ENCODE results near the gene PPIA.
"Not testable (repeated sequence)": the region's sequence is repeated elsewhere in the genome, so short reads cannot be mapped to it uniquely, and the experiment has no call there.

Gene PPIA

DNA sequence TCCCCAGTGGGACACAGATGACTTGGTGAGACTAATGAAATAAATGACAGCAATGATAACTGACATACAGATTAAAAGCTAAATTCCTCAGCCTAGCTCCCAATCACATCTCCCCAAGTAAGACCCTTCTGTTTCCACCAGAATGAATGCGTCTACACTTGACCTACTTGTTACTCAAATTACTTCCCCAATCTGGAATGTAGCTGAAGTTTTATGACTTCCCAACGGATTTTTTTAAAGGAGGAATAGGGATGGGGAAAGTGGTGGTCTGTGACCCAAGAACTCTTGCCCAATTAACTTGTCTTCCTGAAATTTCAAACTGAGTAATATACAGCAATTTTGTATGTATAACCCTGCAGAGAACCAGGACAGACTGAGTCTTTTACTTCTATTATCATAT, 42.3 kb downstream of the PPIA start:
- no peak for TF ChIP-seq JUND (IDR thresholded peaks at IDR 0.05; ENCODE audit: low read depth)
- in situ Hi-C loops (cut with HindIII; ENCODE audit: low pct_unique_long_range_greater_than_20kb, low sequenced_read_pairs), result no loop called here

DNA sequence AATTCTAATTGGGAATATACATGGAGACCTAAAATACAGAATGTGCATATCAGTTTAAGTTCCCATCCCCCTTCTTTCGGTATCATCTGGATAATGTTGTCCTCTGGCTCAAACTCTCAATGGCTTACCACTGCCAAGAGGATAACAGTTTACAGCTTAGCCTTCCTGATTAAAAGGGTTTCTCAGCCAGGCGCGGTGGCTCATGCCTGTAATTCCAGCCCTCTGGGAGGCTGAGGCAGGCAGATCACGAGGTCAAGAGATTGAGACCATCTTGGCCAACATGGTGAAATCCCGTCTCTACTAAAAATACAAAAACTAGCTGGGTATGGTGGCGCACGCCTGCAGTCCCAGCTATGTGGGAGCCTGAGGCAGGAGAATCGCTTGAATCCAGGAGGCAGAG, 46.2 kb downstream of the PPIA start:
- DNase-seq (ENCODE audit: low read depth in 1 of 2, low spot score in 1 of 2); in situ Hi-C loops (cut with HindIII; ENCODE audit: low pct_unique_long_range_greater_than_20kb, low sequenced_read_pairs): not testable (repeated sequence)

More for the DNA sequence above, 42.3 kb downstream of the PPIA start:
- no peak for DNase-seq (ENCODE audit: low read depth in 1 of 2, low spot score in 1 of 2)

DNA sequence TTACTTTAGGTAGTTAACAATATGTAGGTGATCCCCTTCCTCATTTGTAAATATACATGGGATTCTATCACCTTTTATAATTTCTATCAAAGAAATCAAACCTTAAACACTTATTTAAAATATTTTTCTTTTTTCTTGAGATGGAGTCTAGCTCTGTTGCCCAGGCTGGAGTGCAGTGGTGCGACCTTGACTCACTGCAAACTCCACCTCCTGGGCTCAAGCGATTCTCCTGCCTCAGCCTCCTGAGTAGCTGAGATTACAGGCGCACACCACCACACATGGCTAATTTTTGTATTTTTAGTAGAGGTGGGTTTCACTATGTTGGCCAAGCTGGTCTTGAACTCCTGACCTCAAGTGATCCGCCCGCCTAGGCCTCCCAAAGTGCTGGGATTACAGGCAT, 47.0 kb downstream of the PPIA start:
- in situ Hi-C loops (cut with HindIII; ENCODE audit: low pct_unique_long_range_greater_than_20kb, low sequenced_read_pairs), result not testable (repeated sequence)

DNA sequence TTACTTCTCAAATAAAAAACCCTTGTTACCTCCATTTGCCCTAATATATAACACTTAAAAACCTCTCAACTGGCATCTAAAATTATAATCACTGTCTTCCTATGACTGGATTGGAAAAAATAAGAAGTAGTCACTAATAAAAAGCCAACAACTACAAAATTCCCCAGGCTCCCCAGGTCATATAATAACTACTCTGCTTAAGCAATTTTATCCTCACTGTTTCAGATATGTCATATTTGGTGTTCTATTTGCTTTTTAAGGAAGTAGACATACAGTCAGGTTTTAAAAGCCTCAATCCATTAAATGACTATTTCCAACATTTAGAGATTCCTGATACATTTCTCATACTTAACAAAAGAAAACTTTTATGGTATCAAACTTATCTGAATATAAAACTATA, 49.0 kb downstream of the PPIA start:
- no peak for TF ChIP-seq JUND (IDR thresholded peaks at IDR 0.05; ENCODE audit: low read depth)
- no peak for DNase-seq (ENCODE audit: low read depth in 1 of 2, low spot score in 1 of 2)
- in situ Hi-C loops (cut with HindIII; ENCODE audit: low pct_unique_long_range_greater_than_20kb, low sequenced_read_pairs), result no loop called here

More for the DNA sequence above, 47.0 kb downstream of the PPIA start:
- DNase-seq (ENCODE audit: low read depth in 1 of 2, low spot score in 1 of 2), result not testable (repeated sequence)

DNA sequence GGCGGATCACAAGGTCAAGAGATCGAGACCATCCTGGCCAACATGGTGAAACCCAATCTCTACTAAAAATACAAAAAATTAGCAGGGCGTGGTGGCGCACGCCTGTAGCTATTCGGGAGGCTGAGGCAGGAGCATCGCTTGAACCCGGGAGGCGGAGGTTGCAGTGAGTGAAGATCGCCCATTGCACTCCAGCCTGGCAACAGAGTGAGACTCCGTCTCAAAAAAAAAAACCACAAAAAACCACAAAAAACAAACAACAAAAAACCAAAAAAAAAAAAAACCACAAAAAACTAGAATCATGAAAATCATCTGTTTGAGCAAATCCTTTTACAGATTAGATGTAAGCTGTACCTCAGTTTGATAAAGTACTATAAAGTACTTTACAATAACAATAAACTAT, 49.9 kb downstream of the PPIA start:
- DNase-seq (ENCODE audit: low read depth in 1 of 2, low spot score in 1 of 2); in situ Hi-C loops (cut with HindIII; ENCODE audit: low pct_unique_long_range_greater_than_20kb, low sequenced_read_pairs): not testable (repeated sequence)

DNA sequence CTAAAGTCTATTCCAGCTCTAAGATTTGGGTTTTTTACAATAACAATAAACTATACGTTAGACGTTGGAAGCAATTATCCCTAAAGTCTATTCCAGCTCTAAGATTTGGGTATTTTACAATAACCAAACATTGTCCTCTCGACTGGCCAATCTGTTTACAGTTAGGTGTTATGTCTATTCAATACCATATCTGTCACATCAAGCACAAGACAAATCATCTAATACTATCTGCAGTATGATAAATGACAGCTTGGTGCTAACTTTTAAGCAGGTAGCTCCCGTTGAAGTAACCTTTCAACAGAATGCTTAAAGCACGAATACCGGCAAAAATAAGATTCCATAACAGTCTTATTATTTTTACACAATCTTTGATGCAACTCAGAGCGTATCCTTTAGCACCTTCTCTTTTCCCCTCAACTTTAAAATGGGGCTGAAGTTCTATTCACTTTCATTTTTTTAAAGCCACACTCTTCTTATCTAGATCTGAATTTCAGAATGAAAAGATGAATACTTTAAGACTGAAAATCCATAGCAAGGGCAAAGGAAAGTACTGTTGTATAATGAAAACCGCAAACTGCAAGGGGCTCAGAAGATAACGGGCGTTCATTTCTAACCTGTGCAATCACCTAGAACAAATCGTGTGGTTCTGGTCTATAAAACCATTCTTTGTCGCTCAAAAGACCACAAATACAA, 50.5 kb downstream of the PPIA start:
- no peak for TF ChIP-seq JUND (IDR thresholded peaks at IDR 0.05; ENCODE audit: low read depth)
- DNase-seq (ENCODE audit: low read depth in 1 of 2, low spot score in 1 of 2), result no peak
- in situ Hi-C loops (cut with HindIII; ENCODE audit: low pct_unique_long_range_greater_than_20kb, low sequenced_read_pairs), result no loop called here

DNA sequence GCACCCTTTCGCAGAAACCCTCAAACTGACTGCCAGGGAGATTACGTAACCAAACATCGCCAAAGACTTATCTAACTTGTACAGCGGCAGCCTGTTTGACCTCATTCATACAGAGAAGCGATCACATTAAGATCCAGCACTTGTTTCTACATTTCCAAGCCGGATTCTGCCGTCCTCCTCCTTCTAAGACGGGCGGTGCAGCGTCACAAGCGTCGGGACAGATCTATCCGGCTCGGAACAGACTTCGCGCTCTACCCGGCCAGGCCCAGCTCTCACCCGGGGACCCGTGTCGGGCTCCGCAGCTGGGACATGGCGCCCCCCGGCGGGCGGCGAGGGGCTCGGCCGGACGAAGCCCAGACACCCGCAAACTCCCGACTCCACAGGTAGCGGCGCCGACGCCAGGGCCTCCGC, 51.0 kb downstream of the PPIA start:
- DNase-seq (ENCODE audit: low read depth in 1 of 2, low spot score in 1 of 2), result peak; percentile 87 to 89
- in situ Hi-C loops (cut with HindIII; ENCODE audit: low pct_unique_long_range_greater_than_20kb, low sequenced_read_pairs), result no loop called here
- no peak for TF ChIP-seq JUND (IDR thresholded peaks at IDR 0.05; ENCODE audit: low read depth)

DNA sequence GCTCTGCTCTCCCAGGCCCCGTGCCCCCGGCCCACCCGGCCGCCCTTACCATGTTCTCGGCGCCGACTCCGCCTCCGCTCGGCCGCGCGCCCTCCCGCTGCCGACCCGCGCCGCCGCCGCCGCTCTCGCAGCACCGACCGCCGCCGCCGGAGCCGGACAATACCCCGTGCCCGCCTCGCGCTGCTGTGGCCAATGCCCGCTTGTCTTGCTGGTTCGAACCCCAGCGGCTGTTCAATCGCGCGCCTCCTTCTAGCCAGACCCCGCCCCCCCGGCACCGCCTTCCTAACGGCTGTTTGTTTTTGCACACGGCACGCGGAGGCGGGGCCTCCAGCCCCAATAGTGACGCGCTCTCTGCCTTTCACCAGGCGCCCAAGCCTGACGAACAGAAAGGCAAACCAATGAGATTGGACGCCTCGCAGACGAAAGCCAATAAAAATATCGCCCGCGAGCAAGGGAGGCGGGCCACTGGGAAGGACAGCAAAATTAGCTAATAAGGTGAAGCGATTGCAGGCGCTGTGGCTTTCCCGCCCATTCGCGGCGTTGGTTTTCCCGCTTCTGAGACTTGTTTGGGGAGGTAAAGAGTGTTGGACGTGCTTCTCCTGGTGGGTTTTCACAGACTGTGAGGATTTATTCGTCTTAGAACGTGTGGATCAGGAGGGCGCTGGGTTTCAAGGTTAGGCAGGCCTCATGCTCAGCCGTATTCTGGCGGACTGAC, 51.6 kb downstream of the PPIA start, which contains the start of gene H2AZ2:
Gene H2AZ2 (minus strand): TSS at position 168 of the 715 bp plus-strand sequence. CDS start 116 bp downstream, at position 52.
- in situ Hi-C loops (cut with HindIII; ENCODE audit: low pct_unique_long_range_greater_than_20kb, low sequenced_read_pairs), result no loop called here
- no peak for TF ChIP-seq JUND (IDR thresholded peaks at IDR 0.05; ENCODE audit: low read depth)
- peak; percentile 99 to 100 for DNase-seq (ENCODE audit: low read depth in 1 of 2, low spot score in 1 of 2)

DNA sequence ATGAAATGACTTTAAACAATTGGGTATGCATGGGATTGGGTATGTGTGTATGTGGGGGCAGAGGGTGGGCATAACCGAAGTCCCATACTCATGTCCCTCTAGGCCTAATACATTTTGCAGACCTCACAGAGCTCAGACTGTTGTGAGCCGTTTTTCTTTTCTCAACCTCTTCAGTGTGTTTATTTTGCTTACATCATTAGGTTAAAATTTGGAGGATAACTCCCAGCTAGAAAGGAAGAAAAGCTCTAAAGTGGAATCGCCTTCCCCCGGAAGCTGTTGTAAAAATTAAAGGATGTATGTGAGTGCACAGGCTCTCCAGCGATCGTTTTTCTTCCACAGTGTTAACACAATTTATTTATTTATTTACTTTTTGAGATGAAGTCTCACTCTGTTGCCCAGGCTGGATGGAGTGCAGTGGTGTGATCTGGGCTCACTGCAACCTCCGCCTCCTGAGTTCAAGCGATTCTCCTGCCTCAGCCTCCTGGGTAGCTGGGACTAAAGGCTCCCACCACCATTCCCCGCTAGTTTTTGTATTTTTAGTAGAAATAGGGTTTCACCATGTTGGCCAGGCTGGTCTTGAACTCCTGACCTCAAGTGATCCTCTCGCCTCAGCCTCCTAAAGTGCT, 52.9 kb downstream of the PPIA start:
- in situ Hi-C loops (cut with HindIII; ENCODE audit: low pct_unique_long_range_greater_than_20kb, low sequenced_read_pairs), result no loop called here
- no peak for TF ChIP-seq JUND (IDR thresholded peaks at IDR 0.05; ENCODE audit: low read depth)
- no peak for DNase-seq (ENCODE audit: low read depth in 1 of 2, low spot score in 1 of 2)

DNA sequence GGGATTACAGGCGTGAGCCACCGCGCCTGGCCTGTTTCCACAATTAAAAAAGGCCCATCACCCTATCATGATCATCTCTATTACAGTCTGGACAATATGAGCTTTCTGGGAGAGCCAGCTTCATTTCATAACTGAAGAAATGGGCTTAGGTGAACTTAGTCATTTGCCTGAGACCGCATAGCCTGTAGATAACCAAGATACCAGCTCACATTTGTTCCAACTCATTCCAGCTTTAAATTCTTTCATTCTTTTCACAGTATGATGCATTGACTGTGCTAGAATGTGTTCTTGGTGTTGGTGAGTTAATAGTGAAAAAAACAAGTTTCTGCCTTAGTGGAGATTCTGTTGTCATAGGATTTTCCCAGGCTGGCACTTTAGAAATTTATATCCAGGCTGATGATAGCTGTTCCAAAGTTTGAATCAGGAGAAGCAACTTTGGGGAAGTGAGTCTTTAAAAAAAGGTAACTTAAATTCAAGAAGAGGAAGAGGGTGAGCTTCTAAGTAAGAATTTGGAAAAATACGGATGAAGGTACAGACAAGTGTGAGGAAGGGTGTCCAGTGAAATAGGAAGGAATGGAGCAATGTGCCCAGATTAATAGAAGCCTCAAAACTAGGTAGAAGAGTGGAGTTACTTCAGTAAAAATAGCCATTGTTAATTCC, 53.5 kb downstream of the PPIA start:
- TF ChIP-seq JUND (IDR thresholded peaks at IDR 0.05; ENCODE audit: low read depth), result no peak
- in situ Hi-C loops (cut with HindIII; ENCODE audit: low pct_unique_long_range_greater_than_20kb, low sequenced_read_pairs), result no loop called here
- DNase-seq (ENCODE audit: low read depth in 1 of 2, low spot score in 1 of 2), result no peak

DNA sequence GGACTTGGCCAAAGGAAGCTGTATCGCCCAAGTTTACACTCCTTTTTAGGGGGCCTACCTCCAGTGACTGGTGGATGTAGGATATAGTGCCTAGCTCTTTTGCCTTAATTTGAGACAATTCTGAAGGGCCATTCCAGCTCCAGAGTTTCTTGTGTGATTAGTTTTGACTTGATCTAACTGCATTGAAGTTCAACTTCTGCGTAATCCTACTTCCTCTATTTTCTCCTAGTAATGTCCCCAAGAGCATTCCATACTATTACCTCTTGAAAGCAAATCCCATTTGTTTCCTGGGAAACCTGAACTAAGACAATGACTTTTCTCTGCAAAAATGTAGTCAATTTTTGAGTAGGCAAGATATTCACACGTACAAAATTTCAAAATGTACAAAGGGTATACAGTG, 56.1 kb downstream of the PPIA start:
- in situ Hi-C loops (cut with HindIII; ENCODE audit: low pct_unique_long_range_greater_than_20kb, low sequenced_read_pairs), result no loop called here
- DNase-seq (ENCODE audit: low read depth in 1 of 2, low spot score in 1 of 2), result no peak
- no peak for TF ChIP-seq JUND (IDR thresholded peaks at IDR 0.05; ENCODE audit: low read depth)

Measured in T47D (cell line).